Cardiac muscle cell (in vitro differentiated cells and primary cell): ENCODE measurements around the gene CXXC4. TPM values are rescaled to one million over a fixed set of nuclear protein-coding genes. Genes with fewer than 3 reads are reported as not detected.

Experiments
- DNase-seq, 2 donors: peaks; one replicate each; pipeline versions ENCODE4 v3.0.0 to v3.0.0-alpha.2; 2010 to 2017; ENCODE audit warnings: low read depth in 1 of 2, low spot score in 1 of 2
- H3K27ac ChIP-seq: fragments of 200-600 bp; sonication (generic); 2 replicates; pipeline ENCODE4 v1.5.1; 2016
- H3K27me3 ChIP-seq: fragments of 200-600 bp; sonication (generic); 2 replicates; pipeline ENCODE4 v1.6.0; 2016; ENCODE audit warnings: control low read depth
- H3K36me3 ChIP-seq: fragments of 200-600 bp; sonication (generic); 2 replicates; pipeline ENCODE4 v1.5.1; 2016; ENCODE audit warnings: control low read depth
- H3K4me1 ChIP-seq: fragments of 200-600 bp; sonication (generic); 2 replicates; pipeline ENCODE4 v1.8.1; 2017; ENCODE audit warnings: low read depth, mild to moderate bottlenecking, mixed run types
- H3K4me3 ChIP-seq: fragments of 200-600 bp; sonication (generic); 2 replicates; pipeline ENCODE4 v1.5.1; 2016; ENCODE audit warnings: mild to moderate bottlenecking
- H3K9me3 ChIP-seq: fragments of 200-600 bp; sonication (generic); 2 replicates; pipeline ENCODE4 v1.5.1; 2017; ENCODE audit warnings: low read depth, mild to moderate bottlenecking, control low read depth
- polyA plus RNA-seq: library from polyadenylated mRNA; unstranded; fragments of >200 nt; fragmentation: Nextera tagmentation; extraction: Ambion mirVana; gene quantifications from 2 replicates; pipeline ENCODE4 v1.2.1, GENCODE V29; 2016
- total RNA-seq: library from RNA; depleted of rRNA; stranded (reverse); fragments of >200 nt; gene quantifications from 2 replicates; pipeline ENCODE4 v1.2.3, GENCODE V29; 2016
- TF ChIP-seq, protein P1 (sequence below): IDR thresholded peaks from 2 replicates; pipeline ENCODE4 v1.5.1; 2012; ENCODE audit warnings: low read depth, mild to moderate bottlenecking, low read length

CXXC4 gene
- total and polyA plus RNA-seq, 2 experiments from 2014 or later: 10.6 to 20.2 TPM

DNA sequence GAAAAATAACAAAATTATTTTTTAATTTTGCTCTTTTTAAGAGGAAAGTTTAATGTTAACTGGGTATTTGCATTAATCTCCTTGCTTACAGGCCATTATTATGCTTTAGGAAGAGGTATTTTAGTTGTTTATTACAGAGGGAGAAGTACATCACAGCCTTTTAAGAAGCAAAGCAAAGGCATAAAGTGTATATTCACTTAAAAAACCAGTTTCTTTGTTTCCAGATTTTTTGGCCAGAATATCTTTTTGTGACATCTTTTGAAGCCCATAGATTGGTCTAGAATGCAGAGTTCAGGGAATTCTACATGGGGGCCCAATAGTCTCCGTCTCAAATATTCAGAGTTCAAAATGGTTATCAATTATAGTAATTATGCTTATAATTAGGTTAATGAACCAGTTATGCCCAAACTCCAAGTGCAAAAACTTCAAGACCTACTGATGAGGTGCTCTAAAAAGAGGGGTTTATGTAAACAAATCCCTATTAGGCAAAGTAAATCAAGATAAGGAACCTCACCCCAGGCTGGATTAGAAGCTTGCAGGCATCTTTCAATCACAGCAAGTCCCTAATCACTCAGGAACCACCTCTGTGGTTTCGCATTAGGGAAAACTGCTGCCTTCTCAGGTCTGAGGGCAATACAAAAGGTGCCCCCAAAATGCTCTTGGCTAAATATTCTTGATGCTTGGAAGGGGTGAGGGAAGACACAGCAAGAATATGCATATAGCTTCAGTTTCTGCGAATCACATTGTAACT is 1.4 kb downstream of the CXXC4 start:
- peak overlapping the region; percentile 82 for H3K4me3 ChIP-seq
- H3K4me1 ChIP-seq: peaks cover 24% of the 10 kb centered on the region
- peak in 1 of 2 donors; percentile 12 for DNase-seq
- no peaks in the 10 kb centered on the region for H3K36me3 ChIP-seq
- H3K27me3 ChIP-seq: no peaks in the 10 kb centered on the region
- TF ChIP-seq, protein P1, sequence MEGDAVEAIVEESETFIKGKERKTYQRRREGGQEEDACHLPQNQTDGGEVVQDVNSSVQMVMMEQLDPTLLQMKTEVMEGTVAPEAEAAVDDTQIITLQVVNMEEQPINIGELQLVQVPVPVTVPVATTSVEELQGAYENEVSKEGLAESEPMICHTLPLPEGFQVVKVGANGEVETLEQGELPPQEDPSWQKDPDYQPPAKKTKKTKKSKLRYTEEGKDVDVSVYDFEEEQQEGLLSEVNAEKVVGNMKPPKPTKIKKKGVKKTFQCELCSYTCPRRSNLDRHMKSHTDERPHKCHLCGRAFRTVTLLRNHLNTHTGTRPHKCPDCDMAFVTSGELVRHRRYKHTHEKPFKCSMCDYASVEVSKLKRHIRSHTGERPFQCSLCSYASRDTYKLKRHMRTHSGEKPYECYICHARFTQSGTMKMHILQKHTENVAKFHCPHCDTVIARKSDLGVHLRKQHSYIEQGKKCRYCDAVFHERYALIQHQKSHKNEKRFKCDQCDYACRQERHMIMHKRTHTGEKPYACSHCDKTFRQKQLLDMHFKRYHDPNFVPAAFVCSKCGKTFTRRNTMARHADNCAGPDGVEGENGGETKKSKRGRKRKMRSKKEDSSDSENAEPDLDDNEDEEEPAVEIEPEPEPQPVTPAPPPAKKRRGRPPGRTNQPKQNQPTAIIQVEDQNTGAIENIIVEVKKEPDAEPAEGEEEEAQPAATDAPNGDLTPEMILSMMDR: no peak
- no peaks in the 10 kb centered on the region for H3K9me3 ChIP-seq
- H3K27ac ChIP-seq: peak overlapping the region; percentile 92

DNA sequence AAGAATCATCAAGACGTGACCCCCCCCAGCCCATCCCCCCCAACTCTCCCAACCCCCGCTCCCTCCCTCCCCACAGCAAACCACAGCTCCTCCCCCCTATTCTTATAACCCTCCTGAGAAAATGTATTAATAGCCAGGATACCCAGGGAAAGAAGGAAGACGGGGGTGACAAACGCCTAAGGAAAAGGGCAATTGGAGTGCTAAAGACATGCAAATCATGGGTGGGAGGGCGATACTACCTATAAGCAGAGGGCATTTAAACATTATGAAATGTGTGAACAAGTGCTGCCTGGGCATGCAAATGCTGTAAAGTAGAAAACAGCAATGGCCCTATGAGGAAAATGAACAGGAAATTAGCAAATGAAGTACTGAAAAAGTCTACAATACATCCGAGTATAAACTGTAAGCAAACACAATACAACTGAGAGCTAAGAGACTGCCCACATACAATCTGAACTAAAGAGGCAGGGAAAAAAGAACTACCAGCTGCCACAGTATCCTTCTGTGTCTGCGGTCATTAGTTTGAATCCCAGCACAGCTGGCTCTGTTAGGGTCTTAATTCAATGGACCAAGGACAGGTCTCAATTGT is 2.4 kb downstream of the CXXC4 start:
- H3K4me3 ChIP-seq: peak overlapping the region; percentile 82
- peaks cover 23% of the 10 kb centered on the region for H3K4me1 ChIP-seq
- no peaks in the 10 kb centered on the region for H3K36me3 ChIP-seq
- TF ChIP-seq, protein P1: no peak
- peak overlapping the region; percentile 92 for H3K27ac ChIP-seq
- H3K9me3 ChIP-seq: no peaks in the 10 kb centered on the region
- no peaks in the 10 kb centered on the region for H3K27me3 ChIP-seq
- peak; percentile 13 to 46 for DNase-seq

DNA sequence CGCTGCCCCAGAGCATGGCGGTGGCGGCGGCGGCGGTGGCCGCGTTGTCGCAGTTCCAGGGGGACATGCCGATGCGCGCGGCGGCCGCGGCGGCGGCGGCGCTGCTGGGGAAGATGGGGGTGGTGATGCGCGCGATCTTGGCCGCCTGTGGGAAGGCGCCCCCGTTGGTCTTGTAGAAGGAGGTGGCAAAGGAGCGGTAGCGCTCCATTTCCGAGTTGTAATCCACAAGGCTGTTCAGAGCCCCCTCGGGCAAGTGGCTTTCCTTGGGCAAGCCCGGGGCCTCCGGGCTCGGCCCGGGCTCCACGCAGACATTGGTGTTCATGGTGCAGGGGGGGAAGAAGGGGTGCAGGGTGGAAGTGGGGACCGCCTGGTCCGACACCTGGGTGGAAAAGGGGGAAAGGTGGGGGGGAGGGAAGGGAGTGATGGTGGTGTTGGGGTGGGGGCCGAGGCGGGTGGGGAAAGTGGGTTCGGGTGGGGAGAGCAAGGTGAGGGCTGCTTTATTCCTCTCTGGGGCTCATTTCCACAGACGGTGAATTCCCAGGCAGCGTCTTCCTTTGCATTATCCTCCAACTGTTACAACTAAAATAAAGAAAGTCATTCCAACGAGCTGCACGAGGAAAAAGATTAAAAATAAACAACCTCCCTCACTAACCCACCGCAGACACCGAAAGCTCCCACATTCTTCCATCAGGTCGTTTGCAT is 3.1 kb downstream of the CXXC4 start:
- no peaks in the 10 kb centered on the region for H3K27me3 ChIP-seq
- H3K4me3 ChIP-seq: peak overlapping the region; percentile 82
- peaks cover 29% of the 10 kb centered on the region for H3K4me1 ChIP-seq
- TF ChIP-seq, protein P1: no peak
- H3K9me3 ChIP-seq: no peaks in the 10 kb centered on the region
- no peaks in the 10 kb centered on the region for H3K36me3 ChIP-seq
- peak; percentile 40 to 76 for DNase-seq
- H3K27ac ChIP-seq: peak overlapping the region; percentile 92

DNA sequence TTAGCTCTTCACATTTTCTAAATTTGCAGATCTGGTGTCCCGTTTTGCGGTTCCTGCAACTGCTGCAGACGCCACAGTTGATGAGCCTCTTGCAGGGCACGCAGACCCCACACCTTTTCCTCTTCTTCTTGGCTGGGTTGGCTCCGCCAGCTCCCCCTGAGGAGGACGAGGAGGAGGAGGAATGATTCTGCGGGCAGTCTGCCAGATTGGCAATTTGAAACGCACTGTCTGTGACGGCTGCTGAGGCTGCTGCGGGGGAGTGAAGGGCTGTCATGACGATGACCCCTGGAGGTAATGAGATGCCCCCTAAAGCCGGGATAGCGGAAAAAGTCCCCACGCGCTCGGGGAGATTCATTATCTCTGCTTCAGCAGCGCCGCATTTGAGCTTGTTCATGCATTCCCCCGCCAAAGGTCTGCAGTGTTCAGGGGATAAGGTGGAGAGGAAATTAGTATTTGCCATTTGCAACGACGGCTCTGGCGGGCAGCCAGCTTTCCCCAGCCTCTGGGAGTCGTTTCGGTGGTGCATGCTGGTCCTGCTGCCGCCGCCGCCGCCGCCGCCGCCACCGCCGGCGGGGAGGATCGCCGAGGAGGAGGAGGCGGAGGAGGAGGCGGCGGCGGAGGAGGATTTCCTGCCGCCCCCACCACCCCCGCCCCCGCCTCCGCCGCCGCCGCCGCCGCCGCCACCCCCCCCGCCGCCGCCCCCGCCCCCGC is 3.8 kb downstream of the CXXC4 start:
- TF ChIP-seq, protein P1: no peak
- H3K4me1 ChIP-seq: peaks cover 32% of the 10 kb centered on the region
- no peaks in the 10 kb centered on the region for H3K36me3 ChIP-seq
- no peaks in the 10 kb centered on the region for H3K9me3 ChIP-seq
- H3K27ac ChIP-seq: peak overlapping the region; percentile 77
- DNase-seq: peak; percentile 76 to 93
- H3K4me3 ChIP-seq: peak overlapping the region; percentile 61
- no peaks in the 10 kb centered on the region for H3K27me3 ChIP-seq

DNA sequence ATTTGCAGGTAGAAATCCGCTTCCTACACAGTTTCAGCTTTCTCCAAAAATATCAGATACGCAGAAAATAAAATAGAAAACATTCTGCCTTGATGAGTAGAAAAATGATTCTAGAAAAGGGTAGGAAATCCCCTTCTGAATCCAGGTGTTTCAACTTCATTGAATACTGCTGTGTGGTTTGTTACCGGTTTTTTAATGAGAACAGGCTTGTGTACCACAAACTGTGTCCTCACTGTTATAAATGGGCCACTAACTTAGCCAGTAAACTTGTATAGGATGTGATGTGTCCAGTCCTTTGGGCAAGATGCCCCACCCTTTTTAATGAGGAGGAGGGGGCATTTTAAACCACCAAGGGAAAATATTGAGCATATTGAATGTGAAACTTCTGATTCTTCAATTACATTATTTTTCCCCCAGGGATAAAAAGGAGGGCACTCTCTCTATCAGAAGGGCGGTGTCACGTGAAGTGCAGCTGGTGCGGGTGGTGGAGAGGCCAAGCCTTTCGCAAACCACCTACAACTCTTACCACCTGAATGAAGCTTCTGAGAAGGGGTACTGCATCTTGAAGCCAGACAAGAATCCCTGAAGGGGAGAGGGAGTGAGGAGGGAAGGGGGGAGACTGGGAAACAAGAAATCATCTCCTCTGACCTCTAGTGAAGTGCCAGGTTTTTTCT is 4.5 kb downstream of the CXXC4 start:
- H3K4me3 ChIP-seq: peak overlapping the region; percentile 61
- peak overlapping the region; percentile 77 for H3K27ac ChIP-seq
- H3K27me3 ChIP-seq: no peaks in the 10 kb centered on the region
- peaks cover 37% of the 10 kb centered on the region for H3K4me1 ChIP-seq
- no peaks in the 10 kb centered on the region for H3K9me3 ChIP-seq
- TF ChIP-seq, protein P1: no peak
- DNase-seq: peak in 1 of 2 donors; percentile 22
- H3K36me3 ChIP-seq: no peaks in the 10 kb centered on the region
